HG03039 (cell line): ENCODE data around the gene RREB1.

Experiments
- ATAC-seq: cut with Tn5 transposase; IDR thresholded peaks from one replicate; pipeline ENCODE4 v1.9.1; 2021; ENCODE audit warnings: mild to moderate bottlenecking, moderate library complexity; ENCODE audit not compliant: unreplicated experiment

RREB1 gene, protein sequence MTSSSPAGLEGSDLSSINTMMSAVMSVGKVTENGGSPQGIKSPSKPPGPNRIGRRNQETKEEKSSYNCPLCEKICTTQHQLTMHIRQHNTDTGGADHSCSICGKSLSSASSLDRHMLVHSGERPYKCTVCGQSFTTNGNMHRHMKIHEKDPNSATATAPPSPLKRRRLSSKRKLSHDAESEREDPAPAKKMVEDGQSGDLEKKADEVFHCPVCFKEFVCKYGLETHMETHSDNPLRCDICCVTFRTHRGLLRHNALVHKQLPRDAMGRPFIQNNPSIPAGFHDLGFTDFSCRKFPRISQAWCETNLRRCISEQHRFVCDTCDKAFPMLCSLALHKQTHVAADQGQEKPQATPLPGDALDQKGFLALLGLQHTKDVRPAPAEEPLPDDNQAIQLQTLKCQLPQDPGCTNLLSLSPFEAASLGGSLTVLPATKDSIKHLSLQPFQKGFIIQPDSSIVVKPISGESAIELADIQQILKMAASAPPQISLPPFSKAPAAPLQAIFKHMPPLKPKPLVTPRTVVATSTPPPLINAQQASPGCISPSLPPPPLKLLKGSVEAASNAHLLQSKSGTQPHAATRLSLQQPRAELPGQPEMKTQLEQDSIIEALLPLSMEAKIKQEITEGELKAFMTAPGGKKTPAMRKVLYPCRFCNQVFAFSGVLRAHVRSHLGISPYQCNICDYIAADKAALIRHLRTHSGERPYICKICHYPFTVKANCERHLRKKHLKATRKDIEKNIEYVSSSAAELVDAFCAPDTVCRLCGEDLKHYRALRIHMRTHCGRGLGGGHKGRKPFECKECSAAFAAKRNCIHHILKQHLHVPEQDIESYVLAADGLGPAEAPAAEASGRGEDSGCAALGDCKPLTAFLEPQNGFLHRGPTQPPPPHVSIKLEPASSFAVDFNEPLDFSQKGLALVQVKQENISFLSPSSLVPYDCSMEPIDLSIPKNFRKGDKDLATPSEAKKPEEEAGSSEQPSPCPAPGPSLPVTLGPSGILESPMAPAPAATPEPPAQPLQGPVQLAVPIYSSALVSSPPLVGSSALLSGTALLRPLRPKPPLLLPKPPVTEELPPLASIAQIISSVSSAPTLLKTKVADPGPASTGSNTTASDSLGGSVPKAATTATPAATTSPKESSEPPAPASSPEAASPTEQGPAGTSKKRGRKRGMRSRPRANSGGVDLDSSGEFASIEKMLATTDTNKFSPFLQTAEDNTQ (N-terminal part only)

DNA sequence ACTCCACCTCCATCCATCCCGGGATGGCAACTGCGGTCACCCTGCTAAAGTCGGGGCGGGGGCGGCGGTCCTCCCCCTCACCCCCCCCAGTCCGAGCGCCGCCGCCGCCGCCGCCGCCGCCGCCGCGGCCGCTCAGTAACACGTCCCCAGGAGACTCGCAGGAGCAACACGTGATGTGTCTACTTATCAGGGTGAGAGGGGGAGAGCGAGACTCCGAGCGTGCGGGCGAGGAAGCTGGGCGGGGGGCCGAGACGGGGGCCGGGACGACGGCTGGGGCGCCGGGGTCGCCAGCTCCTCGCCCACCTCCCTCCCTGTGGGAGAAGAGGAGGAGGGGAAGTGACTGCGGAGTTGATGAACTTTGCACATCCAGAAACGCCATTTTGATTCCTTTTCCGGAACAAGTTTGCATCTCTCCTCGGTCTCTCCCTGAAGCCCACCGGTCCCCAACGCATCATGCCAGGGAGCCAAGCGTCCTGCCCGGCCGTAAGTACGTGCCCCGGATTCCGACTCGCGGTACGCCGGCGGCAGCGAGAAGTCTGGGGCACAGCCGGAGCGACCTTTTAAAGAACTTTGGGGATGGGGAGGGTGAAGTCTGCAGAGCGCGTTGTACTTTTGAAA, at the start of gene RREB1:
RREB1 (plus strand) TSS at position 384 of the 618 bp plus-strand sequence. CDS start 73,951 bp downstream, outside the sequence.
- peak; percentile 44 for ATAC-seq

DNA sequence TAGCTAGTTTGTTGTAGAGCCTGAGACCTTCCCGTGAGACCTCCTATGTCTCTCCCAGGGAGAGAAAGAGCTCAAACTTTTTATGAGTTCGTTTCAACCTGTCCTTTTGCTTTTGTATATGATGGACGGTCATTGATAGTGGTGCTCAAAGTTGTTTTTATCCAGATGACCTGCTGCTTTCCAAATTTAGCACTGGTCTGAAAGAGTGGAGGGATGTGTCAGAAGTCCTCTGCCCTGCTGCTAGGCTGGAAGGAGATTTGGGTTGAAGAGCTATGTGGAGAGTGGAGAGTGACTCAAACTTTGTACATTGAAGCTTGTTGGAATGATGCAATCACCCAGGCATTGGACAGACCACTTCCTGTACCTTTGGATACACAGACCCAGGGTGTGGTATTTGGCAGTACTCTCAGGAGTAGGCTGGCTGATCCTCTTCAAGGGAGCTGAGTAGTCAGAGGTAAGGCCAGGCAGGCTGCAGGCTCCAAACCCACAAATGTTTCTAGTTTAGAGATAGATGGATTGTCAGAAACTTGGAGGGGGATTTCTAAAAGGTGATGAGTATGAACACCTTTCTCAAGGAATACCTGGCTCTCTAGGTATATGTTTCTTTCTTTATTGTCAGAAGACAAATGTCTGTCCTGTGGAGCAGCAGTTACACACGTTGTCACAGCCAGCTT, 49.4 kb upstream of the RREB1 start:
- no peak for ATAC-seq

DNA sequence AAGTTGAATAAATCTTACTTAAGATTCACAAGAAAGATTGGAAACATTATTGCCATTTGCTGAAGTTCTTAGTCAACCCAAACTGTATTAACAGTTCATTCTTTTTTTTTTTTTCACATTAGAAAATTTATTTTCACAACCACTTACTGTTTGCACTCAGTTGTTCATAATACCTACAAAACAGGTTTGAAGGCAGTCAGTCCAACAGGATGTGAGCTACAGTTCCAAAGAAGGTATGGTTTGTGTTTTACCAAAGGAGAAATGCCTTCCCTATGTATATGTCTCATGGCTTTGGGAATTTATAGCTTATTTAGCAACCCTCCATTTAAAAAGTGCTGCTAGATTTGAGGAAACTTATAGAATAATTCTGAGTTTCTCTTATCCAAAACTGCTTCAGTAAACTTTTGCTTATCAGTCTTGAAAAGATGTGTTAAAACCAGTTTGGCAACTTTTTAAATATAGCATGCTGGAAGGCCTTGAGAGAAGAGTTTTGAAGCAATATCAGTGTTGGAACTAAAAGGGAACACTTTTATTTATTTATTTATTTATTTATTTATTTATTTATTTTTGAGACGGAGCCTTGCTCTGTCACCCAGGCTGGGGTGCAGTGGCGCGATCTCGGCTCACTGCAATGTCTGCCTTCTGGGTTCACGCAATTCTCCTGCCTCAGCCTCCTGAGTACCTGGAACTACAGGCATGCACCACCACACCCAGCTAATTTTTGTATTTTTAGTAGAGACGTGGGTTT, 46.8 kb upstream of the RREB1 start:
- no peak for ATAC-seq

DNA sequence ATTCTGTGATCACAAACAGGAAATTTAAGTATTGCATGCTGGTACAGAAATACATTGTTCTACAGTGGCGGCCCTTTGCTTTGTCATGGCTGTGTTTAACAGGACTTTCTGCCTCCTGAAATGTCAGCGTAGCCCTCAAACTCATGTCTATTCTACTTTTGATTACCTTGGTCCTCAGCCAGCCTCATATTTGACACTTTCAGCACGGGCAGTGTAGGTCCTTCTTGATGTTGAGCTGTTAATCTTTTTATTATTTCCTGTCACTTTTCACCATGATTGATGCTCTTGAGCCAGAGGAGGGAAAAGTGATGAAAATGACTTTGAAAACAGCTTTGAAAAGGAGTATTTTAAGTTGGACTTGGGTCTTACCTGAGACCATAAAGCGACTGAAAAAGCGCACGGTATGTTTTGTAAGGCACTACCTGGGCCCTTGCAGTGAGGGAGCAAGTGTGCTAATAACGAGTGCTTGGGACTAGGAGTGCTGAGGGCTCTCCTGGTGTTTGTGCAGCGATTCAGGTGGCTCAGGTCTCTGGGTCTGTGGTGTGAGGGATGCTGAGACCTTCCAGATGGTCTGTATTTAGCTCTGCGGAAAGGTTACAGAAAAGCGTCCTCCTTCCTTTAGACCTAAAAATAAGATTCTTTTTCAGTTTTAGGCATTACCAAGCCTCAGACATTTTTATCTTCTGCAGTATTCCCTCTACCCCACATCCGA, 45.2 kb upstream of the RREB1 start:
- ATAC-seq, result no peak

DNA sequence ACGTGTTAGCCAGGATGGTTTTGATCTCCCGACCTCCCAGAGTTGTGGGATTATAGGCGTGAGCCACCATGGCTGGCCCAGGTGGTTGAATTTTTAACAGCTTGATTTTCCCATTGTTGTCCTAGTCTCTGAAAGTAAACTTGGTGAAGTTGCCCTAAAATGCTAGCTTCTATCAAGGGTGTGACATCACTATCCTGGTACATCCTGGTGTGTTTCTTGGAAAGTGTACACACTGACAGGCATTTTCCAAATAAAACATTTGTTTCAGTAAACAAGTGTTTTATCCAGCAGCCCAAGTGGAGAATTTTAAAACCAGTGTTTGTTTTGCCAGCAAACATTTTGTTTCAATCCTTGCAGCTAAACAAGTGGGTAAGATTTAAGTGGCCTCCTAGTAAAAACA, 40.5 kb upstream of the RREB1 start:
- ATAC-seq, result no peak

DNA sequence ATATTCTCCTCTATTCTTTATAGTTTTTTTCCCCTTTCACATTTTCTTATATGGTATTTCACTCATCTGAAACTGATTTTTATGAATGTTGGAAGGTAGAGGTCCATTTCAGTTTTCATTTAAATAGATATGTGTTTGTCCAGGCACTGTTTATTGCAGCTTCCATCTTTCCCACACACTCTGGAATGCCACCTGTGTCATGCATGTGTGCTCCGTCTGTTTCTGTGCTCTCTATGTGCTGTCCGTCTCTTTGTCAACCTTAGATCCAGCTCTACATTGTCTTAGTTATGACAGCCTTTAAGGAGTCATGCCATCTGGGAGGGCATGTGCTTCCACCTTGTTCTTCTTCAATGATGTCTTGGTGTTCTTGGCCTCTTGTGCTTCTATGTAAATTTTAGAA, 36.4 kb upstream of the RREB1 start:
- ATAC-seq, result no peak

DNA sequence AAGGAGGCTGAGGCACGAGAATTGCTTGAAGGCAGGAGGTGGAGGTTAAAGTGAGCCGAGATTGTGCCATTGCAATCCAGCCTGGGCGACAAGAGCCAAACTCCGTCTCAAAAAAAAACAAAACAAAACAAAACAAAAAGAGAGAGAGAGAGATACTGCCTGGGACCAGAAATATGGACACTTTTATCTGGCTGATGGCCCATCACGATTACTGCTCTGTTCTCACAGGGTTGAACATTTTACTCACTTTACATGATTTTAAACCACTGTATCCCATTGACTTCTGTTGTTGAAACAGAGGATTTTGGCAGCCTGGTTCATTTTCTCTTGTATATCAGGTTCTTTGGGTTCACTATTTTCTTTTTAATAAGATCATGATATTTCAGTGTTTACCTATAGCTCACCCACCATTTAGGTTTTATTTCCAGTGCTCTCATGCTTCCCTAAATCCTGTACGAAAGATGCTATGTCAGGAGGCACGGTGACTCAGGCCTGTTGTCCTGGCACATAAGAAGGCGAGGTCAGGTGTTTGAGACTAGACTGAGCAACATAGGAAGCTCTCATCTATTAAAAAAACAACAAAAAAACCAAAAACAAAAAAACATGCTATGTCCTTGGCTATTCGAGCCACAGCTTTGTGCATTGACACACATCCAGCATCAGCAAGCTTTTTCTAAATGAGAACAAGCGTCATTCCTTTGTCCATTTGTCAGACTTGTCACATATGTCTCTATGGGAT, 34.5 kb upstream of the RREB1 start:
- no peak for ATAC-seq

DNA sequence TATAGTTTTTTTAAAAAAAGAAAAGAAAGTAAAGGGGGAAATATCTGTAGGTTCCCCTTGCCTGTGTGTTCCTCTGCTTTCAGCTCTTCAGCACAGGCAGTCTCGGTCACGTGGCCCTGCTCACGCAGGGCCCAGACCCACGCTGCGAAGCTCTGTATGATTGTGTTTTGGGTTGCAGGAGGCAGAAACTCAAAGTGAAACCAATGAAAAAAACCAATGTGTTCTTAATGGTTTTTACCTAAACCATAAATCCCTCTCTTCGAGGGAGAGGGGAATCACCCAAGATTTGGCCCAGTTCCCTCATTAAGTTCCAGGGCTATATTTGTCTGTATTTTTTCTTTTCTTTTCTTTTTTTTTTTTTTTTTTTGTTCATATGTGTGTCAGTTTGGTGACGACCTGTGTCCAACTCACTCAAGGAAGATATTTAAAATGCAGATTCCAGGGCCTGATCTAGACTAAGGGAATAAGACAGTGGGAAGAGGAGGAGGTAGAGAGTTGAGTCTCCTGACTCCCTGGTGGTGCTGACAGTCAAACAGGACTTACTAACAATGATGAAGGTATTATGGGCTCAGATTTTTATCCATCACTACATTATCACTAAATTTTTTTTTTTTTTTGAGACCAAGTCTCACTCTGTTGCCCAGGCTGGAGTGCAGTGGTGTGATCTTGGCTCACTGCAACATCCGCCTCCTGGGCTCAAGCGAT, 33.8 kb upstream of the RREB1 start:
- peak; percentile 99 for ATAC-seq

DNA sequence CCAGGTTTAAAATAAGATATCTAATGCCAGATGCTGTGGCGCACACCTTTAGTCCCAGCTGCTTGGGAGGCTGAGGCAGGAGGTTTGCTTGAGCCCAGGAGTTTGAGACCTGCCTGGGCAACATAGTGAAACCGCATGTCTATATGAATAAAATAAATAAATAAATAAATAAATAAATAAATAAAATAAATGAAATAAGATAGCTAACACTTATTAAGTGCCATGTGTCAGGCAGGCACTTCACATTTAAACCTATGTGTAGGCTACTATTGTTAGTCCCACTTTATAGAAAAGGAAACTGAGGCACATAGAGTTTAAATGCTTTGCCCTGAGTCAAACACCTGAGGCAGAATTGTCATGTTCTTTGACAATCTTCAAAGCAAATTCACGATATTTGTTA, 32.9 kb upstream of the RREB1 start:
- ATAC-seq, result no peak

DNA sequence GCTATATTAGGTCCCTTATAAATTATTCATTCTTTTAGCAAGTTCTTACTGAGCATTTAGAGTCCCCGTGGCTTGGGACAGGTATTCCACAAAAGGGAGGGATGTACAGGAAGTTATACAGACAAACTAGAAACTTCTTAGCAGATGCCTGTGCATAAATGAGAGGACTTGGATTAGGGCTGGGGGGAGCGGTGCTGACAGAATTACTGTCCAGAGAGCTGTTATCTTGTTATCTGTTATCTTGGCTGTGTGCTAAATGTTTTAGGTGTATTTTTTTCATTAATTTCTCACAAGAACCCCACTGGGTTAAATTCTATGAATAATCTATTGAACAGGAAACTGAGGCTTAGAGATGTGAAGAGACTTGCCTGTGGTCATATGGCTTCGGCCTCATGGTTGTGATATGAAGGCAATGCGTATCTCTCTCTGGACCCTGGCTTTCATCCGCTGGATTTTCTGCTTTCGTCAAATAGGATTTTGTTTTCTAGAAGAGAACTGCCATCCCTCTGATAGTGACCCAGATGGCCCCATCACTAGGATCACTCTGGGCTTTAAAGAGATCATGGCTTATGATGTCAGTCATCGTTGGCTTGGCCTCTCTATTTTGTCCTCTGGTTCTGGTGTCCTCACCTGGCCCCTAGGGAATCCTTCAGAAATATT, 32.3 kb upstream of the RREB1 start:
- no peak for ATAC-seq

DNA sequence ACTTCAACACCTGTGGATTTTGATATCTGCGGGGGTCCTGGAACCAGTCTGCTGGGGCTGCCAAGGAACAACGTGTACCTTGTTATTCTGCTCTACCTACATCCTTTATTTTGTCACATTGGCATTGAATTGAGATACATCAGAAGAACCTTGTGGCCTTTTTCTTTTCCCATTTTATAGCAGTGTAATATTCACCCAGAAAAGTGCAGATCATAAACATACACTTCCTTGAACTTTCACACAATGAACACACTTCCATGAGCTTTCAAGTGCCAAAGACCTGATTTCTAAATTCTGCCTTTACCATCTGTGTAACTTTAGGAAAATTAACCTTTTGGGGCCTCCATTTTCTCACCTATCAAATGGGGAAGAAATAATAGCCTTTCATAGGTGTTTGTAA, 29.9 kb upstream of the RREB1 start:
- no peak for ATAC-seq

DNA sequence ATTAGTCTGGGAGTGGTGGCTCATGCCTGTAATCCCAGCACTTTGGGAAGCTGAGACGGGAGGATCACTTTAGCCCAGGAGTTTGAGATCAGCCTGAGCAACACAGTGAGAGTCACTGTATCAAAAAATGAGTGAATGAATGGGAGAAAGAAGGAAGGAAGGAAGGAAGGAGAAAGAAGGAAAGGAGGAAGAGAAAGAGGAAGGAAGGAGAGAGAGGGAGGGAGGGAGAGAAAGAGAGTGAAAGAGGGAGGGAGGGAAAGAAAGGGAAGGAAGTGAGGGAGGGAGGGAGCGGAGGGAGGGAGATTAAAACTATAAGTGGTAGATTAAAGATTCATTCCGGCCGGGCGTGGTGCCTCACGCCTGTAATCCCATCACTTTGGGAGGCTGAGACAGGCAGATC, 28.9 kb upstream of the RREB1 start:
- no peak for ATAC-seq

DNA sequence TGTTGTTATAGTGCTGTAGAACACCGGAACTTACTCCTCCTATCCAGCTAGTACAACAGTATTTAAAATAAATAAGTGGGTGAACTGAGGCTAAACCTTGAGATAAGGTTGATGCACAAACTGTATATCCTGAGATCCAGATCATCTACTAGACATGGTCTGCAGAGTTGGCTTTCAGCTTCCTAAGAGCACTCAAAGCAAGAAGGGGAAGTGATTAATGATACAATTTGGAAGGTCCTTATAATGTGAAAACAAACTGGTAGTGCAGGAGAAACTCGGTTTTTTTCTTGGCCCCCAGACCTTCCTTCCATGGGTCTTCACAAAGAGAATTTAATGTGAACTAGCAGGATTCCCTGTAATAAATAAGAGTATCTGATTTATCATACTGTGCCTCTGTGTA, 27.4 kb upstream of the RREB1 start:
- no peak for ATAC-seq

DNA sequence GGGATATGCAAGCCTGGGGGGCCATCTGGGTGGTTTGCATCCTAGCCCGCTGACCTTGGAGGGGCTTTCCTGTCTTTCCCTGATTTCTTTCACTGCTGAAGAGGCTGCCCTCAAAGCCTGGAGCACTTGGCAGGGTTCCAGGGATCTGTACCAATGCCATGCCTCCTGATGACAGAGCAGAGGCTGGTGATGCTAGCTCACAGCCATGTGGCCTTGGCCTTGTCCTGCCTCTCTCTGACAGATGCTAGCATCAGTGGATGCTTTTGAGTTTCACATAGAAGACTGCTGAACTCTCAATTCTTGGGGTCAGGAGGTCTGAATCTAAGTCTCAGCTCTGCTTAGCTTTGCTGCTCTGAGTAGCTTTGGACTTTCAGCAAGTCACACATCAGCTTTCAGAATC, 21.9 kb upstream of the RREB1 start:
- no peak for ATAC-seq

DNA sequence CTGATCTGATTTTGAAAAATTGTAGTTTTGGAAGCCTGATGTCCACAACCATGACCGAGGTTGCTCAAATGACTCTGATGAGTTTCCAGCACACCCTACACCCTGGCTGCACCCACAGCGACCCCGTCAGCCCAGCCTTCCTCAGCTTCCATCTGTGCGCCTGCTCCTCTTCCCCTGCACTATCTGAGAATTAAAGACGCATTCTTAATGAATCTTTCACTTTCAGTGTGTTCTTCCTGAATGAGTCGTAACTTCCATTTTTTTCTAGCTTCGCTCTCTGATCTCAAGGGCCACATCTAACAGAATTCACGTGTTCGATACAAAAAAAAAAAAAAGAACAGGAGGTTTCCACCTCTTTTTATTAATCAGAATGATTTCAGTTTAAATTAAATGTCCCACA, 21.3 kb upstream of the RREB1 start:
- no peak for ATAC-seq

DNA sequence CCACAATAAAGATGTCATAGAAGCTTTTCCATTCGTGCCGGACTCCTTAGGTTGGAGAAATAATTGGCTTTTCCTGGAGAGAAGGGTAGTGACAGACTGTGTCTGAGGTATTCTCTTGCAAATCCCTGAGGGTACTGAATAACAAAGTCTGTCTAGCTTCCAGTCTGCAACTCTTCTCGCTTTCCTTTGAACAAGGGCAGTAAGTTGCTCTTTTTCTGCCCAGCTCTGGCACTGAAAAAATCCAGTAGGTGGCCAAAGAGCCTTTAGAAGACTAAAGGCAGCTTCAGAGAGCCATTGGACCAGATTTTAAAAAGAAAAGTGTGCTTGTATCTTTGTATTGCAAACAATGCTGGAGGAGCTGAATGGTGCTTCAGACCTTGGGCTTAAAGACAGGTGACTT, 20.7 kb upstream of the RREB1 start:
- ATAC-seq, result no peak

DNA sequence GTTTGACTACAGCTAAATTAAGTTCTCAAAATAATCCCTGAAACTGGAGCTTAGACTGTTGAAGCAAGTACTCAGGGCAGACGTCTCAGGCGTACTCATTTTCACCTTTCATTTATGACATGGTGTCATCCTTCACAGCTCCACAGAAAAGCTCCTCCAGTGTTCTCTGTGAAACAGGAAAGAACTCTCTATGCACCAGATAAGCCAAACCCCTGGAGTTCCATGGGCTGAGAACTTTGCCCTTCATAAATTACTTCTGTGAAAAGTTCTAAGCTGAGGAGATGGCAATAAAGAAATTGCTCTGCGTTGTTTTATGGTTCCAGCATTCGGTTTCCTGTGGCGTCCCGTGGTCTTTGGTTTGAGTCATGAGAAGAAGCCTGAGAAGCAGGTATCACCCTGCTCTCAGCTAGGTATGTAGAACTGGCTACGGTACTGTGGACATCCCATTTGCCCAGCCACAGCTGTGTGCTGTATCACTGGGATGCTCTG, 20.2 kb upstream of the RREB1 start:
- ATAC-seq, result peak; percentile 45
